Ishikawa (cell line): ENCODE data around the gene ABCB4.

Source experiments
- CEBPB ChIP-seq: IDR thresholded peaks from 2 replicates; pipeline ENCODE4 v1.6.1; 2012
- CREB1 ChIP-seq: IDR thresholded peaks from 2 replicates; pipeline ENCODE4 v1.6.1; 2012; ENCODE audit warnings: low read depth
- EGR1 ChIP-seq: IDR thresholded peaks from 2 replicates; pipeline ENCODE4 v1.6.1; 2012
- EP300 ChIP-seq: IDR thresholded peaks from 2 replicates; pipeline ENCODE4 v1.6.1; 2012; ENCODE audit warnings: borderline replicate concordance
- FOXM1 ChIP-seq: IDR thresholded peaks from 2 replicates; pipeline ENCODE4 v1.6.1; 2012; ENCODE audit warnings: low read depth, borderline replicate concordance
- MAX ChIP-seq: IDR thresholded peaks from 2 replicates; pipeline ENCODE4 v1.6.1; 2012
- NFIC ChIP-seq: IDR thresholded peaks from 2 replicates; pipeline ENCODE4 v1.6.1; 2012
- RAD21 ChIP-seq: IDR thresholded peaks from 2 replicates; pipeline ENCODE4 v1.6.1; 2012; ENCODE audit warnings: low read depth
- REST ChIP-seq: IDR thresholded peaks from 2 replicates; pipeline ENCODE4 v1.6.1; 2012; ENCODE audit warnings: low read depth, mild to moderate bottlenecking
- TAF1 ChIP-seq: IDR thresholded peaks from 2 replicates; pipeline ENCODE4 v1.6.1; 2012; ENCODE audit warnings: low read depth, mild to moderate bottlenecking
- TCF12 ChIP-seq: IDR thresholded peaks from 2 replicates; pipeline ENCODE4 v1.6.1; 2012; ENCODE audit warnings: low read depth
- TEAD4 ChIP-seq: IDR thresholded peaks from 2 replicates; pipeline ENCODE4 v1.6.1; 2012
- USF1 ChIP-seq: IDR thresholded peaks from 2 replicates; pipeline ENCODE4 v1.6.1; 2012
- YY1 ChIP-seq: IDR thresholded peaks from 2 replicates; pipeline ENCODE4 v1.6.1; 2012; ENCODE audit warnings: low read depth
- ZBTB7A ChIP-seq: IDR thresholded peaks from 2 replicates; pipeline ENCODE4 v1.6.1; 2012; ENCODE audit warnings: low read depth

ABCB4 gene

GRCh38 chr7:87475359-87476178, at the start of gene ABCB4:
Gene ABCB4, minus strand, starts transcription at chr7:87475680. Its CDS starts 215 bp downstream, at chr7:87475465.
- TF ChIP-seq TEAD4 = no peak
- no peak for TF ChIP-seq FOXM1
- no peak for TF ChIP-seq CREB1
- TF ChIP-seq MAX = no peak
- no peak for TF ChIP-seq ZBTB7A
- TF ChIP-seq USF1 = no peak
- no peak for TF ChIP-seq EGR1
- no peak for TF ChIP-seq CEBPB
- TF ChIP-seq NFIC = no peak
- no peak for TF ChIP-seq REST

- TF ChIP-seq FOXM1 = no peak
- TF ChIP-seq TCF12 = no peak
- TF ChIP-seq ZBTB7A = no peak
- no peak for TF ChIP-seq EP300
- no peak for TF ChIP-seq CREB1
- no peak for TF ChIP-seq NFIC
- TF ChIP-seq USF1 = no peak
- TF ChIP-seq REST = no peak
- no peak for TF ChIP-seq YY1
- TF ChIP-seq EGR1 = no peak
- TF ChIP-seq CEBPB = no peak
- no peak for TF ChIP-seq TEAD4
- TF ChIP-seq RAD21 = no peak
- TF ChIP-seq TAF1 = no peak
- TF ChIP-seq MAX = no peak
Measured at GRCh38 chr7:87518735-87519134, 43.3 kb upstream of the ABCB4 start.

GRCh38 chr7:87517891-87518290, 42.4 kb upstream of the ABCB4 start:
- TF ChIP-seq REST = no peak
- TF ChIP-seq RAD21 = no peak

GRCh38 chr7:87517136-87517815, 41.8 kb upstream of the ABCB4 start:
- TF ChIP-seq CEBPB (no peak), CREB1 (no peak), RAD21 (no peak)

- TF ChIP-seq MAX = no peak
- TF ChIP-seq USF1 = no peak
- TF ChIP-seq TEAD4 = no peak
- TF ChIP-seq EP300 = no peak
- no peak for TF ChIP-seq FOXM1
Measured at GRCh38 chr7:87513735-87514335, 38.4 kb upstream of the ABCB4 start.
